GM21786 (cell line): ENCODE measurements around the gene TRIM67.

ENCODE experiments used
- ATAC-seq: cut with Tn5 transposase; IDR thresholded peaks from one replicate; pipeline ENCODE4 v1.9.1; 2021; ENCODE audit not compliant: unreplicated experiment

The TRIM67 gene

GRCh38 chr1:231232870-231233734 lies 71.2 kb downstream of the TRIM67 start:
- ATAC-seq: peak; percentile 69

- no peak for ATAC-seq
Observed at GRCh38 chr1:231233735-231234417, 72.0 kb downstream of the TRIM67 start.

DNA sequence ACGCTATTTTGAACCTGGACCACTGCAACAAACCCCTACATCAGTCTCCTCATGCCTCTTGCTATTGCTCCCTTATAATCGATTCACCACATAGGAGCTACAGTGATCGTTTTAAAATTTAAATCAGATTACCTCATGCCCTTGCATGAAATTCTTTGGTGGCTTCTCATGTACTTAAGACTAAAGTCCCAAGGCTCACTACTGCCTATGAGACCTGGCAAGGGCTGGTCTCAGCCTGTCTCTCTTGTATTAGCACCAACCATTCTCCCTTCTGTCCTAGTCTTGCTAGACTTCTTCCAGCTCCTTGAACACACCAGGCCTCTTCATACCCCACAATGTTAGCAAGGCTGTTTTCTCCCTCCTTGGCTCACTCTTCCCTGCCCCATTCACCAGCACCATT lies 72.6 kb downstream of the TRIM67 start:
- ATAC-seq: no peak

GRCh38 chr1:231235526-231236207 lies 73.8 kb downstream of the TRIM67 start:
- ATAC-seq: no peak

- ATAC-seq: no peak
Observed at GRCh38 chr1:231236208-231236591, 74.3 kb downstream of the TRIM67 start.

- no peak for ATAC-seq
Observed at GRCh38 chr1:231236938-231237337, 75.1 kb downstream of the TRIM67 start.

DNA sequence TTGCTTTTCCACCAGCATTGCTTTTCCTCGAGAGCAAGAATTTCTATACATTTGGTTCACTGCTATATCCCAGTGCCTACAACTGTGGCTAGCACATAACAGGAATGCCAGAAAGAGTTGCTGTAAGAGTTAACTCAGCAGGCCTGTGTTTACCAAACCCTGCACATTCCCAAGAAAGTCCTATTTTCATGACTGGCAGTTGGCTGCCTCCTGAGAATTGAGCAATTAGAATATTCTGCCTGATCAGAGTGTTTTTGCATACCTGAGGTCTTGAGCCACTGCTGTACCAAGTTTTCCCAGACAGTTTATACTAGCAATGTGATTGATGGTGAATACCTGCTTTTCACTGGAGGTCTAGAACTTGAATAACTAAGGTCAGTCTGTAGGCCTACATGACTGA lies 76.4 kb downstream of the TRIM67 start:
- no peak for ATAC-seq

DNA sequence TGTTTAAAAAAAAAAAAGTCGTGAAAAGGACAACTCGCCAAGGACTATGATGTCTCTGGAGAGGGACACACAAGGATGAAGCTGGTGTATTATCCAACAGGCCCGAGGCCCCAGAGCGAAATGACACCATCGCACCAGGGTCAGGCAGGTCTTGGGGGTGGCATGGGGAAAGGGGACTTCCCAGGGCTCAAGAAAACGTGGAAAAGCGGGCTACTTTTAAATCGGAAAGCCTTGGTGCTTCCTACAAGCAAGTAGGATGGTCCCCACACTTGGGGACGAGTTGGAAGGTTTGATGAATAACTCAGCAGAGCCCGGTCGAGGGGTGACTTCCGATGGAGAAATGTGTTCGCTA lies 78.6 kb downstream of the TRIM67 start:
- peak; percentile 8 for ATAC-seq

- peak; percentile 96 for ATAC-seq
Observed at GRCh38 chr1:231240883-231241735, 79.3 kb downstream of the TRIM67 start, which contains the start of gene GNPAT. Gene GNPAT (plus strand): TSS chr1:231241212. CDS start chr1:231241379, 167 bp downstream.

GRCh38 chr1:231241750-231242149 lies 79.9 kb downstream of the TRIM67 start:
- peak; percentile 25 for ATAC-seq

DNA sequence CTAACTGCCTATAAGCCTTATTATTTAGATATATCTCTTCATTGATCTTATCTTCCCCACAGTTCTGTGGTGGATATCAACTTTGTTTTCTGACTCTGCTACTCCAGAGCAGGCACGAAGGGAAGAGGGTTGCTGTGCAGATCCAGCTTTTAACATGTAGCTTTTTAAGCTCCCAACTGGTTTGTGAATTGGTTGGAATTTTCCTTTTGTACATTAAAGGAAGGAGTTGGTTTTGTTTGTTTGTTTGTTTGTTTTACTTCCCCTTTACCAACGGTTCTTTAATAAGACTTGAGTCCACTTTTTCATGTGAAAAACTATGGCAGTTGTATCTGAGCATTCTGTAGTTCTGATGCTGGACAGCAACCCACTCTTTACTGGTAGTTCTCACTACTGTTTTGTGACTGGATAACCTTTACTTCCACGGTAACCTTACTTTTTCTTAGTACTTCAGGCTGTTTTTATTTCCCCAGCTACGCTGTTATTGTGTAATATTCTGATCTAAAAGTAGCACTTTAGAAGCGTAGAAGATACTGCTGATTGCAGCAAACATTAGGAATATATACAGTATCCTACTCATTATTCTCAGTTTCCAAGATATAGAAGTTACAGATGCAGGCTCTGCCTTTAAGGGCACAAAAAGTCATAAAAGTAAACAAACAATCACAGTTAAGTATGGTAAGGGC lies 80.8 kb downstream of the TRIM67 start:
- ATAC-seq: no peak

GRCh38 chr1:231248778-231249177 lies 86.9 kb downstream of the TRIM67 start:
- no peak for ATAC-seq

DNA sequence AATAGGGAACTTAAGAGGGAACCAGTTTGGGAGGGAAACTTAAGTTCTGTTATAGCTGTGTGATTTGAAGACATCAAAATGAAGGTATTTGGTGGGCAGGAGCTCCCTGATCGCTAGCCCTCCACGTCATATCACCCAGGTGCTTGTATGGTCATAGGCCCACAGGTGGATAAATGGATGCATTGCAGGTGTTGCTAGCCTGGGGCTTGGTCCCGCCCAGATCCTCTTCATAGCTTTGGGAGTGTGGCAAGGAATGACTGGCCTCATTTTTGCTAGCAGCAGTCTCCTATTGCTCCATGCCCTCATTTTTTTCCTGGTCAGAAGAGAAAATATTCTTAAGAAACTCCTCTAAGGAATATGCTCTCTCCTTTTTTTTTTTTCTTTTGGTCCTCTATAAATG lies 90.5 kb downstream of the TRIM67 start:
- no peak for ATAC-seq

DNA sequence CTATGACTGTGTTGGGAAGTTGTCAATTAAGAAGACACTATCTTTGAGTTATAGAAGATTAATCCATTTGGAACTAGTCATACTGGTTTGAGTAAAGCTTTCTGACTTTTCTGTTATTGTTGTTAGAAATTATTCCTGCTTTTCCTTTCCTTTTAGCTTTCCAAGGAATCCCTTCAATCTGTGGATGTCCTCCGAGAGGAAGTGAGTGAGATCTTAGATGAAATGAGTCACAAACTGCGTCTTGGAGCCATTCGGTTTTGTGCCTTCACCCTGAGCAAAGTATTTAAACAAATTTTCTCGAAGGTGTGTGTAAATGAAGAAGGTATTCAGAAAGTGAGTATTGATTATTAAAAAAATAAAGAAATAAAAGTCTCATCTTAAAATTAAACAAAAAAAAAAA lies 98.5 kb downstream of the TRIM67 start:
- ATAC-seq: no peak

DNA sequence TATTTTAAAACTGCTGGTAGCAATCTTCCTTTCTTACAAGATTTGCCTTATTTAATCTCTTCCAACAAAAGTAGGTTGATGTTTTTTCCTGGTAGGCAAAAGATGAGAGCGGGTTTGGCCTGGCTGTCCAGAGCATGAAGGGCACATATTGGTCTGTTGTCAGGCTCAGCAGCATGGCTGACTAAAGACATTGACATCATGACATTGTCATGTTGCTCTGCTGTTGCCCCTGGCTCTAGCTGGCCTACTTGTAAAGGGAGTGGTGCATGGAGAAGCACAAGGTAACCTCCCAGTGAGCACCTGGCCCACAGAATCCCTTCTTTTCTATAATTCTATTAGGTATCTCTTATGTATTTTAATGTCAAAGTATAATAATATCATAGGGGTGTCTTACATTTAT lies 102.8 kb downstream of the TRIM67 start:
- ATAC-seq: no peak

- no peak for ATAC-seq
Observed at GRCh38 chr1:231265379-231265778, 103.5 kb downstream of the TRIM67 start.

DNA sequence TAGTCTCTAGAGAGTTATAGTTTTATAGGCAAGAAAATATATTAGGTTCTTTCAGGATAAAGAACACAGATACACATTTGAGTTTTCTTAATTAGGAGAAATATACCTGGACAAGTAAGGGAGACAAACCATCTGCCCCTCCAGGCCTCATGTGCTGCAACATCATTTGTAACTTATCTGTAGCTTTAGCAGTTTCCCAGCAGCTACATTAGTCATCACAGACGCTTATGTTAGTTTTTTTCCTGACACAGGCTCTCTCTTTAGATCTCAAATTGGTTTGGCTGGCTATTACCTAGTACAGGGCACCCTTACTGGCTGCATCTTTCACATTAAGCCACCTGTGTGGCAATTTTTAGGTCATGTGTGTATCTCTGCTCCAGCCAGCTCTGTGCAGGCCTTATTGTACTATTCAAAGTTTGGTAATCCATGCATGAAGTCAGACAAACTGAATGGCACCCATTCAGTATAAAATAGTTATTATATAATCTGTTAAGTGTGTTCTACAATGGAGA lies 105.0 kb downstream of the TRIM67 start:
- ATAC-seq: no peak
